Right lobe of liver (tissue), 6 donors: ENCODE results near the gene TRAF3. TPM values are rescaled to one million over a fixed set of nuclear protein-coding genes. Genes with fewer than 3 reads are reported as not detected.

ENCODE experiments used
- ATAC-seq, 4 donors: fragments of 200-7000 bp; cut with Tn5 transposase; one replicate each; pipeline ENCODE4 v1.9.1; 2020; ENCODE audit warnings: mild to moderate bottlenecking in 4 of 4, moderate library complexity in 4 of 4
- DNase-seq, 3 donors: peaks; one replicate each; pipeline ENCODE4 v3.0.0-alpha.2; 2020
- H3K27ac ChIP-seq, 3 donors: fragments of 200-600 bp; one replicate each; pipeline ENCODE4 v1.8.0; 2022
- H3K27me3 ChIP-seq, 2 donors: fragments of 200-600 bp; one replicate each; pipeline ENCODE4 v1.8.0; 2022
- H3K36me3 ChIP-seq, 4 donors: fragments of 200-600 bp; sonication (generic) in 1 of 4; one replicate each; pipeline versions ENCODE4 v1.5.1 to v1.8.0; 2017 to 2022; ENCODE audit warnings: control low read depth in 1 of 4
- H3K4me1 ChIP-seq, 4 donors: fragments of 200-600 bp; sonication (generic) in 1 of 4; one replicate each; pipeline versions ENCODE4 v1.5.1 to v1.8.0; 2017 to 2022; ENCODE audit warnings: control low read depth in 1 of 4
- H3K4me3 ChIP-seq, 3 donors: fragments of 200-600 bp; one replicate each; pipeline ENCODE4 v1.8.0; 2022
- H3K9me3 ChIP-seq, 4 donors: fragments of 200-600 bp; sonication (generic) in 1 of 4; one replicate each; pipeline versions ENCODE4 v1.5.1 to v1.8.0; 2017 to 2022; ENCODE audit warnings: control low read depth in 1 of 4
- POLR2A ChIP-seq: fragments of 450-650 bp; IDR thresholded peaks from one replicate; pipeline ENCODE4 v1.6.1; 2017; ENCODE audit warnings: antibody characterized with exemption, mild to moderate bottlenecking
- WGBS: methylation state at CpG from one replicate; pipeline ENCODE4 v1.1.6; 2018; ENCODE audit warnings: low coverage, low lambda C conversion rate; ENCODE audit not compliant: insufficient coverage; ENCODE audit errors: missing lambda C conversion rate; 5-methylcytosine and 5-hydroxymethylcytosine counted together
- intact Hi-C, 2 donors: fragments of 100-400 bp; cut with DNase I; formaldehyde crosslinking; loops; one replicate each; pipeline versions ENCODE4 v1.11.2 to v1.14.1; 2022
- total RNA-seq, 6 experiments: library from RNA; depleted of rRNA in 2 of 6; stranded (reverse); fragments of >200 nt in 2 of 6; fragmentation: NEBNext Ultra II Directional in 3 of 6; extraction: Animal tissue kit (Norgen Biotek cat#: 25700) in 3 of 6; gene quantifications; one replicate each; pipeline versions ENCODE4 v1.1.0 to v1.2.4, GENCODE V29; 2016 to 2023
- TF ChIP-seq, protein P1 (sequence below), 4 donors: fragments of 200-600 bp in 3 of 4; fragments of 450-650 bp in 1 of 4; IDR thresholded peaks; one replicate each; pipeline versions ENCODE4 v1.5.1 to v1.8.0; 2016 to 2022; ENCODE audit warnings: antibody characterized with exemption in 4 of 4, mild to moderate bottlenecking in 2 of 4
- donor health status: DM: no; HTN: yes; CAD: no.
- donor health status: DM: no; HTN: no; CAD: no.
- donor health status: DM: no; HTN: no; CAD: no.
- donor health status: DM: no; HTN: yes; CAD: no.
- donor health status: DM: no; HTN: yes; CAD: no.

The TRAF3 gene
- total RNA-seq, 6 experiments from 2014 or later, result 5.6 to 10.5 (median 8.3) TPM

DNA sequence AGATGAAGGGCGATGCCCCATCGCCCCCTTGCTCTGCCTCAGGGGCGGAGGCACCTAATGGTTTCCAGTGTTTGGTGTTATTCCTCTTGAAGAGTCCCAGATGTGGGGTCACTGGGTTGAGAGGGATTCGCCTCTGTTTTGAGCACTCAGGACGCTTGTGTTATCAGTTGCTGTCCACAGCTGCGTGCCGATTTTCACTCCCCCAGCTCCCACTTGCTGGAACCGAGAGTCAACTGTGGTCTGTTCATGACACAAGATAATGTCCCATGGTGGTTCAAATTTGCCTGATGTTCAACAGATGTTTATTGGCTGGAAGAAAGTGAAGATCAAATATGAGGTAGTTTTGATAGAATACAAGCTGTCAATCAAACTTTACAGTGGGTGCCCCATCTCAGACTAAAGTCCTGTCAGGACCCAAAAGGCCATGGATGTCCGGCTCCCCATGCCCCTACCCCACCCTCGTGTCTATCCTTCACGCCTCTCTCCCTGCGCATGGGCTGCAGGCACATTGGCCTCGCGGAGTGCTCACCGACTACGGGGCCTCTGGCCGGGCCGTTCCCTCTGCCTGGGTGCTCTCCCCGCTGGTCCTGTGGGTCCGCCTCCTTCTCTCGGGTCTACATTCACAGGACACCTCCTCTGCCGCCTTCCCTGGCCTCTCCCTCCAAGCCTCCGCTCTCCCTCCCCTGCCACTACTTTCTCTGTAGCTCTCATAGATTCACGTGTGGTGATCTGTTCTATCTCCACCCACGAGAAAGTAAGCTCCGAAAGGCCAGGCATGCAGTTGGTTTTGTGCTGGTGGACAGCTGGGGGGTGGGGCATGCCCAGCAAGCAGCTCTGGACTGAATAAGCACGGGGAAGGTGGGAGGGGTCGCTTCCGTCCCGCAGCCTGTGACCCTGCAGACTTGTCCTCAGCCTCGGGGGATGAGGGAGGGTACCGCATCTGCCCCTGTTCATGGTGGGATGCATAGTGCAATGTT lies 6.8 kb upstream of the TRAF3 start:
- no peaks in the 10 kb centered on the region for H3K36me3 ChIP-seq
- 79% methylated on average over 9 of the region's 32 CpGs for WGBS
- peaks cover 0 to 4% (median 0%) of the 10 kb centered on the region in 4 donors for H3K4me1 ChIP-seq
- intact Hi-C loops, result loop anchor here (5.0 to 10.0 kb wide), 2 partner anchors 144 to 147 kb away; no protein-coding TSS in a partner anchor
- ATAC-seq (no peak), DNase-seq (no peak)
- no peaks in the 10 kb centered on the region for H3K9me3 ChIP-seq
- no peak overlapping the region for H3K27ac ChIP-seq
- TF ChIP-seq POLR2A, result no peak
- TF ChIP-seq, protein P1, sequence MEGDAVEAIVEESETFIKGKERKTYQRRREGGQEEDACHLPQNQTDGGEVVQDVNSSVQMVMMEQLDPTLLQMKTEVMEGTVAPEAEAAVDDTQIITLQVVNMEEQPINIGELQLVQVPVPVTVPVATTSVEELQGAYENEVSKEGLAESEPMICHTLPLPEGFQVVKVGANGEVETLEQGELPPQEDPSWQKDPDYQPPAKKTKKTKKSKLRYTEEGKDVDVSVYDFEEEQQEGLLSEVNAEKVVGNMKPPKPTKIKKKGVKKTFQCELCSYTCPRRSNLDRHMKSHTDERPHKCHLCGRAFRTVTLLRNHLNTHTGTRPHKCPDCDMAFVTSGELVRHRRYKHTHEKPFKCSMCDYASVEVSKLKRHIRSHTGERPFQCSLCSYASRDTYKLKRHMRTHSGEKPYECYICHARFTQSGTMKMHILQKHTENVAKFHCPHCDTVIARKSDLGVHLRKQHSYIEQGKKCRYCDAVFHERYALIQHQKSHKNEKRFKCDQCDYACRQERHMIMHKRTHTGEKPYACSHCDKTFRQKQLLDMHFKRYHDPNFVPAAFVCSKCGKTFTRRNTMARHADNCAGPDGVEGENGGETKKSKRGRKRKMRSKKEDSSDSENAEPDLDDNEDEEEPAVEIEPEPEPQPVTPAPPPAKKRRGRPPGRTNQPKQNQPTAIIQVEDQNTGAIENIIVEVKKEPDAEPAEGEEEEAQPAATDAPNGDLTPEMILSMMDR (IDR thresholded peaks at IDR 0.05), result no peak
- no peaks in the 10 kb centered on the region for H3K27me3 ChIP-seq
- H3K4me3 ChIP-seq, result no peak overlapping the region

DNA sequence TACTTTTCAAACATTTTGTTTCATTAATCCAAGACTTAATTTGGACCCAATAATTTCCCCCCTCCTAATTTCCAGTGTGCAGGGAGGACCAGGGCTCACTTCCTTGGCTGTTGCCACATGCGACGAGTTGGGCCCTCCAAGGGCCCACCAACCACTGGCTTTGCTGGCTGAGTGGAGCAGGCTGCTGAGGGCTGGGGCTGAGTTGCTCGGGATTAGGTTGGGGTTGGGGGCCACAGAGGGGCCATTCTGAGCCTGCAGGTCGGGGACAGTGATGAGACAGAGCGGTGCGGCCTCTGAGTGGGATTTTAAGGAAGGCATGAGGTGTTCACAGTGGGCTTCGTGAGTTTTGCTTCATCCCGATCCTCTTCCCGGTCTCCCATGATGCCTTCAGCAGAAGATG lies 6.1 kb upstream of the TRAF3 start:
- DNase-seq, result no peak
- 93% methylated on average over 6 of the region's 9 CpGs for WGBS

GRCh38 chr14:102772781-102773570 lies 4.3 kb upstream of the TRAF3 start:
- Histone ChIP-seq H3K4me1 (no peaks in the 10 kb centered on the region), H3K27me3 (no peaks in the 10 kb centered on the region), H3K36me3 (no peaks in the 10 kb centered on the region), H3K9me3 (no peaks in the 10 kb centered on the region), H3K27ac (no peak overlapping the region), H3K4me3 (no peak overlapping the region)
- DNase-seq (no peak), ATAC-seq (no peak)
- 61% methylated on average over 18 of the region's 22 CpGs for WGBS
- TF ChIP-seq, protein P1 (IDR thresholded peaks at IDR 0.05), result no peak
- TF ChIP-seq POLR2A, result no peak
- intact Hi-C loops, result loop anchor here (5.0 to 10.0 kb wide), 2 partner anchors 142 to 144 kb away; no protein-coding TSS in a partner anchor

More for the DNA sequence above, 6.1 kb upstream of the TRAF3 start:
- peaks cover 0 to 4% (median 0%) of the 10 kb centered on the region in 4 donors for H3K4me1 ChIP-seq
- TF ChIP-seq POLR2A, result no peak
- TF ChIP-seq, protein P1 (IDR thresholded peaks at IDR 0.05), result no peak
- no peaks in the 10 kb centered on the region for H3K9me3 ChIP-seq
- H3K27ac ChIP-seq, result no peak overlapping the region
- H3K27me3 ChIP-seq, result no peaks in the 10 kb centered on the region
- intact Hi-C loops, result loop anchor here (5.0 to 10.0 kb wide), 2 partner anchors 144 to 146 kb away; no protein-coding TSS in a partner anchor
- no peak overlapping the region for H3K4me3 ChIP-seq
- ATAC-seq, result no peak
- no peaks in the 10 kb centered on the region for H3K36me3 ChIP-seq

DNA sequence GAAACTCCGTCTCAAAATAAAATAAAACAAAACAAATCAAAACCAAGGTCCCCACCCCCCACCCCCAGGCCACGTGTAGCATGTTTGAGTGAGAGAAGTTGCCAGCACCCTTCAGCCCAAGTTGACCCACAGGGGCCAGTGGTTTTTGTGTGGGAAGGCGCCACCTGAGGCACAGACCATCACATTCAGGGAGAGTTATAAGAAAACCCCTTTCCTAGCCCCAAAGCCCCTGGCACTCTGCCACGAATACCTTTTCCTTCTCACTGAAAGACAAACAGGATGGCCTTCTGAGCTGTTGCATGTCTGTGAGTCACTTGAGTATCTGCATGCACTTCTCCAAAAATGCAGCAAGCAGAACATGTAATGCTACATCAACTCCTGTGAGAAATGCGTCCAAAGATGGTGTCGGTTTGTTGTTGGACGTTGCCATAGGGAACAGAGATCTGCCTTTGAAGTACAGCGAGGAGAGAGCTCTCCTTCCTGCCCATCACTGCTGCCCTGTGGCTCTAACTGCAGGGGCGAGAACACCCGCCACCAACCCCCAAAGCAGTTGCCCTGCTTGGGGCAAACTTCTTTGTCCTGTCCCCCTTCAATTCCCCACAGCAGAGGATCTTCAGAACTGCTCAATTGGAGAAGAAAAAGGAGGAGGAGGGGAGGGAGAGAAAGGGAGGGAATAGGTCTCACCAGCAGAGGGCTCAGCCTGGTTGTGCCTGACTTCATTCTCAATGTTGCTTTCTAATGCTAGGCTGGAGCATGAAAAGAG lies 2.7 kb upstream of the TRAF3 start:
- no peak overlapping the region for H3K4me3 ChIP-seq
- 29% methylated on average over 5 of the region's 10 CpGs for WGBS
- H3K27me3 ChIP-seq, result no peaks in the 10 kb centered on the region
- no peaks in the 10 kb centered on the region for H3K36me3 ChIP-seq
- H3K9me3 ChIP-seq, result no peaks in the 10 kb centered on the region
- DNase-seq (no peak), ATAC-seq (peak; percentile 73 to 80 (median 75))
- intact Hi-C loops, result loop anchor here (5.0 to 10.0 kb wide), 2 partner anchors 140 to 143 kb away; no protein-coding TSS in a partner anchor
- H3K27ac ChIP-seq, result no peak overlapping the region
- H3K4me1 ChIP-seq, result peaks cover 0 to 4% (median 0%) of the 10 kb centered on the region in 4 donors
- no peak for TF ChIP-seq POLR2A
- TF ChIP-seq, protein P1 (IDR thresholded peaks at IDR 0.05), result peak; percentile 67 to 78 (median 70)
